IPS DF 6.9 (cell line): ENCODE measurements around the gene TPO.

ENCODE experiments used
- DNase-seq: peaks from one replicate; pipeline ENCODE4 v3.0.0-alpha.2; 2013; ENCODE audit warnings: low read depth, low spot score
- H3K27ac ChIP-seq: one replicate; pipeline ENCODE4 v1.5.1; 2013; ENCODE audit warnings: low read length, control low read depth
- H3K27me3 ChIP-seq: 2 replicates; pipeline ENCODE4 v1.6.1; 2013; ENCODE audit warnings: mild to moderate bottlenecking, low read length; ENCODE audit not compliant: control insufficient read depth, insufficient read depth
- H3K36me3 ChIP-seq: 2 replicates; pipeline ENCODE4 v1.6.1; 2013; ENCODE audit warnings: low read length; ENCODE audit not compliant: control insufficient read depth, insufficient read depth
- H3K4me1 ChIP-seq: 2 replicates; pipeline ENCODE4 v1.6.1; 2013; ENCODE audit warnings: low read length; ENCODE audit not compliant: control insufficient read depth, insufficient read depth
- H3K4me3 ChIP-seq: 2 replicates; pipeline ENCODE4 v1.5.1; 2013; ENCODE audit warnings: mild to moderate bottlenecking, low read length
- H3K9me3 ChIP-seq: 2 replicates; pipeline ENCODE4 v1.6.1; 2013; ENCODE audit warnings: low read length, inconsistent platforms; ENCODE audit not compliant: control insufficient read depth, insufficient read depth
- WGBS: extraction: QIAGEN DNeasy Blood & Tissue Kit; methylation state at CpG from one replicate; pipeline ENCODE4 v1.1.7; 2013; ENCODE audit warnings: mixed read lengths, missing lambda C conversion rate; ENCODE audit not compliant: insufficient read length, insufficient coverage; 5-methylcytosine and 5-hydroxymethylcytosine counted together

Gene TPO

GRCh38 chr2:1551905-1552304 lies 138.6 kb downstream of the TPO start:
- Histone ChIP-seq H3K36me3 (no peaks in the 10 kb centered on the region), H3K4me1 (peaks cover 1% of the 10 kb centered on the region; the same call in 1 of the 2 replicates), H3K9me3 (no peaks in the 10 kb centered on the region), H3K4me3 (no peak overlapping the region), H3K27me3 (no peaks in the 10 kb centered on the region), H3K27ac (no peak overlapping the region)
- WGBS: no CpG with 5 or more reads among the region's 4 CpGs
- DNase-seq: no peak

GRCh38 chr2:1552611-1553010 lies 139.3 kb downstream of the TPO start:
- no peak for DNase-seq
- no peaks in the 10 kb centered on the region for H3K36me3 ChIP-seq
- no peak overlapping the region for H3K4me3 ChIP-seq
- H3K9me3 ChIP-seq: no peaks in the 10 kb centered on the region
- peaks cover 1% of the 10 kb centered on the region; the same call in 1 of the 2 replicates for H3K4me1 ChIP-seq
- no peaks in the 10 kb centered on the region for H3K27me3 ChIP-seq
- no CpG with 5 or more reads among the region's 7 CpGs for WGBS
- no peak overlapping the region for H3K27ac ChIP-seq

- H3K27ac ChIP-seq: no peak overlapping the region
- H3K9me3 ChIP-seq: no peaks in the 10 kb centered on the region
- H3K4me3 ChIP-seq: no peak overlapping the region
- H3K36me3 ChIP-seq: no peaks in the 10 kb centered on the region
- peaks cover 1% of the 10 kb centered on the region; the same call in 1 of the 2 replicates for H3K4me1 ChIP-seq
- no peaks in the 10 kb centered on the region for H3K27me3 ChIP-seq
- no peak for DNase-seq
- no CpG with 5 or more reads among the region's 9 CpGs for WGBS
Measured at GRCh38 chr2:1553671-1554295, 140.5 kb downstream of the TPO start.

- no peaks in the 10 kb centered on the region for H3K4me1 ChIP-seq
- no peaks in the 10 kb centered on the region for H3K27me3 ChIP-seq
- no CpG with 5 or more reads among the region's 9 CpGs for WGBS
- H3K27ac ChIP-seq: no peak overlapping the region
- H3K9me3 ChIP-seq: no peaks in the 10 kb centered on the region
- H3K4me3 ChIP-seq: no peak overlapping the region
- no peaks in the 10 kb centered on the region for H3K36me3 ChIP-seq
- DNase-seq: no peak
Measured at GRCh38 chr2:1556286-1556685, 143.0 kb downstream of the TPO start.

- no CpG with 5 or more reads among the region's 13 CpGs for WGBS
- no peaks in the 10 kb centered on the region for H3K27me3 ChIP-seq
- no peaks in the 10 kb centered on the region for H3K36me3 ChIP-seq
- no peaks in the 10 kb centered on the region for H3K9me3 ChIP-seq
- no peak for DNase-seq
- H3K4me3 ChIP-seq: no peak overlapping the region
- H3K27ac ChIP-seq: no peak overlapping the region
- no peaks in the 10 kb centered on the region for H3K4me1 ChIP-seq
Measured at GRCh38 chr2:1556776-1557466, 143.7 kb downstream of the TPO start.

- H3K4me3 ChIP-seq: no peak overlapping the region
- no peak for DNase-seq
- no peaks in the 10 kb centered on the region for H3K9me3 ChIP-seq
- no peak overlapping the region for H3K27ac ChIP-seq
- WGBS: no CpG with 5 or more reads among the region's 11 CpGs
- no peaks in the 10 kb centered on the region for H3K27me3 ChIP-seq
- no peaks in the 10 kb centered on the region for H3K36me3 ChIP-seq
- no peaks in the 10 kb centered on the region for H3K4me1 ChIP-seq
Measured at GRCh38 chr2:1557467-1557820, 144.2 kb downstream of the TPO start.

GRCh38 chr2:1559589-1560175 lies 146.4 kb downstream of the TPO start:
- Histone ChIP-seq H3K4me1 (no peaks in the 10 kb centered on the region), H3K27me3 (no peaks in the 10 kb centered on the region), H3K36me3 (no peaks in the 10 kb centered on the region), H3K4me3 (no peak overlapping the region), H3K9me3 (no peaks in the 10 kb centered on the region), H3K27ac (no peak overlapping the region)
- DNase-seq: no peak
- no CpG with 5 or more reads among the region's 15 CpGs for WGBS

GRCh38 chr2:1561259-1561658 lies 148.0 kb downstream of the TPO start:
- H3K4me3 ChIP-seq: no peak overlapping the region
- no peak for DNase-seq
- no CpG with 5 or more reads among the region's 14 CpGs for WGBS

GRCh38 chr2:1561811-1562421 lies 148.7 kb downstream of the TPO start:
- H3K27ac ChIP-seq: no peak overlapping the region
- no peaks in the 10 kb centered on the region for H3K27me3 ChIP-seq
- WGBS: no CpG with 5 or more reads among the region's 24 CpGs
- DNase-seq: no peak
- H3K36me3 ChIP-seq: no peaks in the 10 kb centered on the region
- no peak overlapping the region for H3K4me3 ChIP-seq
- H3K4me1 ChIP-seq: no peaks in the 10 kb centered on the region
- H3K9me3 ChIP-seq: no peaks in the 10 kb centered on the region

More at GRCh38 chr2:1561259-1561658, 148.0 kb downstream of the TPO start:
- H3K36me3 ChIP-seq: no peaks in the 10 kb centered on the region
- no peaks in the 10 kb centered on the region for H3K27me3 ChIP-seq
- no peaks in the 10 kb centered on the region for H3K4me1 ChIP-seq
- no peaks in the 10 kb centered on the region for H3K9me3 ChIP-seq
- H3K27ac ChIP-seq: no peak overlapping the region

GRCh38 chr2:1563084-1563857 lies 150.0 kb downstream of the TPO start:
- WGBS: 100% methylated on average over 2 of the region's 32 CpGs
- H3K9me3 ChIP-seq: no peaks in the 10 kb centered on the region
- H3K4me1 ChIP-seq: no peaks in the 10 kb centered on the region
- H3K27ac ChIP-seq: no peak overlapping the region
- H3K4me3 ChIP-seq: no peak overlapping the region
- DNase-seq: no peak
- H3K36me3 ChIP-seq: no peaks in the 10 kb centered on the region; the same call in 1 of the 2 replicates
- H3K27me3 ChIP-seq: no peaks in the 10 kb centered on the region
